Measurements from ENCODE around the gene ELK4. TPM values are rescaled to one million over a fixed set of nuclear protein-coding genes. Genes with fewer than 3 reads are reported as not detected.

The ELK4 gene
- total RNA-seq, 1 experiment from 2014 or later: 31.2 TPM

DNA sequence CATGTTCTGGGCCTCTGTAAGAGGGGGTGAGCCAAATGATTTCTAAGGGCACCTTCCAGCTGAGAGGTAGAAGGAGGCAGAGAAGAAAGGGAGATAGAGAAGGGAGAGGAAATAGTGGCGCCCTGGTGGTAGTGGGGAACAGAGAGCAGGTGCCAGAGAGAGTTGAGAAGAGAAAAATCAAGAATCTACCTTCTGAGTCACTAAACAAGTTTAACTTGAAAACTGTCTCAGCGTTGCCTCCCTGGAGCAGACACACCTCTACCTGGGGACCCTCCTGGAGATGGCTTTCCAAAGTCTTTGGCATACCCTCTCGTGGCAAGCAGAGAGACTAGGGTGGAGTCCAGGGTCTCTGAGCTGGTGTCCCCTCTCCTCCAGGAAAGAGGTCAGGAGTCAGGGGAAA, 49.6 kb upstream of the ELK4 start:
- Histone ChIP-seq H4K91ac (ENCODE audit: insufficient read length, low read depth, low read length) (no peak overlapping the region), H3K4me1 (ENCODE audit: insufficient read depth, low read length) (peaks cover 3% of the 10 kb centered on the region; the same call in 1 of the 2 replicates)
- no CpG with 5 or more reads among the region's 3 CpGs for WGBS (ENCODE audit: extremely low coverage, insufficient read length, low lambda C conversion rate)

More for the DNA sequence above, 49.6 kb upstream of the ELK4 start:
- Histone ChIP-seq H3K27me3 (ENCODE audit: insufficient read depth, low read length) (no peaks in the 10 kb centered on the region), H2BK12ac (ENCODE audit: insufficient read length, low read depth, low read length) (no peak overlapping the region), H2BK5ac (ENCODE audit: insufficient read length, low read length) (no peak overlapping the region), H3K23me2 (ENCODE audit: insufficient read length, low read depth, low read length, poor library complexity, severe bottlenecking) (peaks cover 8% of the 10 kb centered on the region), H3K9ac (ENCODE audit: extremely low read depth, insufficient read length, low read length) (no peak overlapping the region), H3K18ac (ENCODE audit: insufficient read length, low read depth, low read length) (no peak overlapping the region), H3K9me3 (ENCODE audit: control insufficient read depth, low read depth, low read length) (no peaks in the 10 kb centered on the region), H2BK15ac (ENCODE audit: low read depth, low read length) (no peak overlapping the region), H3K23ac (ENCODE audit: insufficient read length, low read depth, low read length) (no peak overlapping the region), H4K5ac (ENCODE audit: insufficient read length, low read depth, low read length) (no peak overlapping the region), H3K4me2 (ENCODE audit: insufficient read depth, insufficient read length, low read length) (no peak overlapping the region), H3K56ac (ENCODE audit: insufficient read length, low read depth, low read length) (no peak overlapping the region), H3T11ph (ENCODE audit: low read length) (no peak overlapping the region), H3K4ac (ENCODE audit: low read depth, low read length) (no peak overlapping the region), H4K8ac (replicated peaks; ENCODE audit: insufficient read length, low read depth, low read length) (no peak overlapping the region), H4K20me1 (ENCODE audit: control insufficient read depth, insufficient read depth, insufficient read length) (no peaks in the 10 kb centered on the region), H3K27ac (ENCODE audit: insufficient read length, low read depth, low read length) (no peak overlapping the region), H3K79me1 (ENCODE audit: insufficient read depth, low read depth, low read length, poor library complexity, severe bottlenecking) (no peaks in the 10 kb centered on the region), H2BK20ac (ENCODE audit: low read depth, low read length, poor library complexity, severe bottlenecking) (no peak overlapping the region), H2AK5ac (ENCODE audit: insufficient read length, low read length) (no peak overlapping the region), H3K14ac (ENCODE audit: insufficient read depth, low read length) (no peak overlapping the region), H2AFZ (ENCODE audit: low read length) (no peak overlapping the region), H2BK120ac (ENCODE audit: low read depth, low read length, poor library complexity, severe bottlenecking) (no peak overlapping the region), H3K79me2 (ENCODE audit: insufficient read depth, low read length) (no peaks in the 10 kb centered on the region; the same call in 1 of the 2 replicates)
- peaks cover 9% of the 10 kb centered on the region for H3K27me3 Mint-ChIP-seq (ENCODE audit: low read depth)
- H3K36me3 Mint-ChIP-seq (ENCODE audit: insufficient read depth in 1 of 3, low read depth in 3 of 3): no peaks in the 10 kb centered on the region; a peak in 1 of 7 replicates
- TF ChIP-seq, protein P1, sequence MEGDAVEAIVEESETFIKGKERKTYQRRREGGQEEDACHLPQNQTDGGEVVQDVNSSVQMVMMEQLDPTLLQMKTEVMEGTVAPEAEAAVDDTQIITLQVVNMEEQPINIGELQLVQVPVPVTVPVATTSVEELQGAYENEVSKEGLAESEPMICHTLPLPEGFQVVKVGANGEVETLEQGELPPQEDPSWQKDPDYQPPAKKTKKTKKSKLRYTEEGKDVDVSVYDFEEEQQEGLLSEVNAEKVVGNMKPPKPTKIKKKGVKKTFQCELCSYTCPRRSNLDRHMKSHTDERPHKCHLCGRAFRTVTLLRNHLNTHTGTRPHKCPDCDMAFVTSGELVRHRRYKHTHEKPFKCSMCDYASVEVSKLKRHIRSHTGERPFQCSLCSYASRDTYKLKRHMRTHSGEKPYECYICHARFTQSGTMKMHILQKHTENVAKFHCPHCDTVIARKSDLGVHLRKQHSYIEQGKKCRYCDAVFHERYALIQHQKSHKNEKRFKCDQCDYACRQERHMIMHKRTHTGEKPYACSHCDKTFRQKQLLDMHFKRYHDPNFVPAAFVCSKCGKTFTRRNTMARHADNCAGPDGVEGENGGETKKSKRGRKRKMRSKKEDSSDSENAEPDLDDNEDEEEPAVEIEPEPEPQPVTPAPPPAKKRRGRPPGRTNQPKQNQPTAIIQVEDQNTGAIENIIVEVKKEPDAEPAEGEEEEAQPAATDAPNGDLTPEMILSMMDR (conservative IDR thresholded peaks at IDR 0.05): no peak
- peaks cover 41 to 47% of the 10 kb centered on the region in 2 experiments for H3K4me1 Mint-ChIP-seq
- no peaks in the 10 kb centered on the region; a peak in 1 of 5 replicates for H3K9me3 Mint-ChIP-seq
- H3K27ac Mint-ChIP-seq: no peak overlapping the region
- H3K4me3 Mint-ChIP-seq: peak overlapping the region in 1 of 2 experiments; percentile 78; a peak in 1 of 5 replicates
- no peak for DNase-seq
